ENCODE results near the gene CTPS1. TPM values are rescaled to one million over a fixed set of nuclear protein-coding genes. Genes with fewer than 3 reads are reported as not detected.
A peak's percentile ranks its signal among the peaks of the same experiment; 100 is the strongest.

CTPS1 gene
- total and polyA plus RNA-seq, 2 of the 13 experiments (the other 11 are each of a cell fraction or from before 2014, with no cell fraction given), result 9.6 to 42.8 TPM

DNA sequence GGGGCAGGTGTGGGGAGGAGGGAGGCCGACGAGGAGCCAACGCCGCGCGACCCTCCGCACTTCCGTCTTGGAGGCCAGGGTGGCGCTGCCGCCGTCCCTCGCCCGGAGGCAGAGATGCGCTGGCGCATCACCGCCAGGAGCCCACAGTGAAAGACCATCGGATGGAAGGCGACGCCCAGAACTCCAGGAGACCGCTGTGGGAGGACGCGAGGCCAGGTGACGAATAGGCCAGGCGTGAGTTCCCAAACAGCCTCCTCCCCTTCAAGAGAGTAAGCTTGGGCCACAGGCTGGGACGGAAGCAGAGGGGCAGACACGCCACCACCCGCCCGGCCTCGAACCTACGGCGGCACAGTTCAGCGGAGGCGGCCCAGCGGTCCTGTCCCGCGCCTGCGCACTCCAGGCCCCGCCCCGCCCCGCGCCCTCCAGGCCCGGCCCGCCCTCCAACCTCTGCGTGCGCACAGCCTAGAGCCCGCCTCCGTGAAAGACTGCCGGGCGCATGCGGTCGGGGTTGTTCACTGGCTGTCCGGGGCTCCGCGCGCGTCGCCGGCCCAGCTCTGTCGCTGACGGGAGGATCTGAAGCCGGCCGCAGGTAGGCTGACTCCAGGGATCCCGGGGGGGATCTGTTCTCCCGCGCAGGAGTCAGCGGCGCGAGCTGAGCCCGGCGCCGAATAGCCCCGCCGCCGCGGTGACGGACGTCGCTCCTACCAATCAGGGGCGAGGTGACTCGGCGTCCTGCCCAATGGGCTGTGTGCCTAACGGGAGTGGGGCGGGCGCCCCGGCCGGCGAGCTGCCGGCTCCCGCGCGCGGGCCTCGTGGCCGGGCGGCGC is at the start of gene CTPS1 (continued):
- TF ChIP-seq SRSF9 (IDR thresholded peaks at IDR 0.05; ENCODE audit: borderline replicate concordance, insufficient read depth, low read depth, low read length, poor library complexity, severe bottlenecking) (no peak), NPAS2 (CRISPR knock-in tag; IDR thresholded peaks at IDR 0.05; ENCODE audit: borderline replicate concordance) (no peak), JARID2 (CRISPR knock-in tag; IDR thresholded peaks at IDR 0.05; ENCODE audit: insufficient replicate concordance) (no peak), REXO4 (CRISPR knock-in tag; IDR thresholded peaks at IDR 0.05; ENCODE audit: borderline replicate concordance) (no peak), ZNF333 (CRISPR knock-in tag; IDR thresholded peaks at IDR 0.05; ENCODE audit: borderline replicate concordance) (peak; percentile 80; the same call in 1 of the 2 replicates), ZNF782 (CRISPR knock-in tag; IDR thresholded peaks at IDR 0.05; ENCODE audit: borderline replicate concordance) (no peak), EED (CRISPR knock-in tag; IDR thresholded peaks at IDR 0.05) (peak; percentile 96), RORA (CRISPR knock-in tag; IDR thresholded peaks at IDR 0.05) (no peak), ZZZ3 (CRISPR knock-in tag; IDR thresholded peaks at IDR 0.05; ENCODE audit: borderline replicate concordance) (0 out of 2 replicates have a peak, but pooled peaks have one; percentile 29), ZNF850 (CRISPR knock-in tag; conservative IDR thresholded peaks at IDR 0.05) (no peak), KDM5A (IDR thresholded peaks at IDR 0.05; ENCODE audit: borderline replicate concordance, low read length) (peak; percentile 44; the same call in 1 of the 2 replicates), ATF7-NPFF (CRISPR knock-in tag; IDR thresholded peaks at IDR 0.05; ENCODE audit: low read depth) (0 out of 2 replicates have a peak, but pooled peaks have one; percentile 32), DMAP1 (CRISPR knock-in tag; IDR thresholded peaks at IDR 0.05) (peak; percentile 86; the same call in 1 of the 2 replicates), GTF2F1 (IDR thresholded peaks at IDR 0.05; ENCODE audit: low read length) (no peak), NFYC (CRISPR knock-in tag; IDR thresholded peaks at IDR 0.05) (peak; percentile 90), ZNF24 (IDR thresholded peaks at IDR 0.05) (no peak), SPEN (CRISPR knock-in tag; IDR thresholded peaks at IDR 0.05; ENCODE audit: low read depth) (no peak; the same call in 1 of the 2 replicates), ZNF350 (CRISPR knock-in tag; IDR thresholded peaks at IDR 0.05; ENCODE audit: borderline replicate concordance, low read depth) (no peak), PHF8 (CRISPR knock-in tag; IDR thresholded peaks at IDR 0.05) (peak; percentile 82), KAT8 (CRISPR knock-in tag; IDR thresholded peaks at IDR 0.05) (peak; percentile 62; the same call in 1 of the 2 replicates)
- TF ChIP-seq, protein P1, sequence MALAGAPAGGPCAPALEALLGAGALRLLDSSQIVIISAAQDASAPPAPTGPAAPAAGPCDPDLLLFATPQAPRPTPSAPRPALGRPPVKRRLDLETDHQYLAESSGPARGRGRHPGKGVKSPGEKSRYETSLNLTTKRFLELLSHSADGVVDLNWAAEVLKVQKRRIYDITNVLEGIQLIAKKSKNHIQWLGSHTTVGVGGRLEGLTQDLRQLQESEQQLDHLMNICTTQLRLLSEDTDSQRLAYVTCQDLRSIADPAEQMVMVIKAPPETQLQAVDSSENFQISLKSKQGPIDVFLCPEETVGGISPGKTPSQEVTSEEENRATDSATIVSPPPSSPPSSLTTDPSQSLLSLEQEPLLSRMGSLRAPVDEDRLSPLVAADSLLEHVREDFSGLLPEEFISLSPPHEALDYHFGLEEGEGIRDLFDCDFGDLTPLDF (CRISPR knock-in tag; IDR thresholded peaks at IDR 0.05), result peak; percentile 83
- TF ChIP-seq, protein P2, sequence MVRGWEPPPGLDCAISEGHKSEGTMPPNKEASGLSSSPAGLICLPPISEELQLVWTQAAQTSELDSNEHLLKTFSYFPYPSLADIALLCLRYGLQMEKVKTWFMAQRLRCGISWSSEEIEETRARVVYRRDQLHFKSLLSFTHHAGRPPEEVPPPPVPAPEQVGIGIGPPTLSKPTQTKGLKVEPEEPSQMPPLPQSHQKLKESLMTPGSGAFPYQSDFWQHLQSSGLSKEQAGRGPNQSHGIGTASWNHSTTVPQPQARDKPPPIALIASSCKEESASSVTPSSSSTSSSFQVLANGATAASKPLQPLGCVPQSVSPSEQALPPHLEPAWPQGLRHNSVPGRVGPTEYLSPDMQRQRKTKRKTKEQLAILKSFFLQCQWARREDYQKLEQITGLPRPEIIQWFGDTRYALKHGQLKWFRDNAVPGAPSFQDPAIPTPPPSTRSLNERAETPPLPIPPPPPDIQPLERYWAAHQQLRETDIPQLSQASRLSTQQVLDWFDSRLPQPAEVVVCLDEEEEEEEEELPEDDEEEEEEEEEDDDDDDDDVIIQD (CRISPR knock-in tag; IDR thresholded peaks at IDR 0.05; ENCODE audit: low read depth), result no peak
- TF ChIP-seq, protein P3, sequence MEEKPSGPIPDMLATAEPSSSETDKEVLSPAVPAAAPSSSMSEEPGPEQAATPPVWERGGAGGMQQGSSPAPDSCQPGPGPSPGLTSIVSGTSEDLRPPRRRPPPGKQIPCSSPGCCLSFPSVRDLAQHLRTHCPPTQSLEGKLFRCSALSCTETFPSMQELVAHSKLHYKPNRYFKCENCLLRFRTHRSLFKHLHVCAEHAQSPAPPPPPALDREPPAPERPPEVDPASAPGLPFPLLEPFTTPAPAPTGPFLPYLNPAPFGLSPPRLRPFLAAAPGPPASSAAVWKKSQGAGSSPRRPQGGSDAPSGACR (CRISPR knock-in tag; IDR thresholded peaks at IDR 0.05), result 0 out of 2 replicates have a peak, but pooled peaks have one; percentile 17
- TF ChIP-seq, protein P4, sequence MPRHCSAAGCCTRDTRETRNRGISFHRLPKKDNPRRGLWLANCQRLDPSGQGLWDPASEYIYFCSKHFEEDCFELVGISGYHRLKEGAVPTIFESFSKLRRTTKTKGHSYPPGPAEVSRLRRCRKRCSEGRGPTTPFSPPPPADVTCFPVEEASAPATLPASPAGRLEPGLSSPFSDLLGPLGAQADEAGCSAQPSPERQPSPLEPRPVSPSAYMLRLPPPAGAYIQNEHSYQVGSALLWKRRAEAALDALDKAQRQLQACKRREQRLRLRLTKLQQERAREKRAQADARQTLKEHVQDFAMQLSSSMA (CRISPR knock-in tag; IDR thresholded peaks at IDR 0.05), result peak; percentile 91; the same call in 1 of the 2 replicates
- TF ChIP-seq, protein P5, sequence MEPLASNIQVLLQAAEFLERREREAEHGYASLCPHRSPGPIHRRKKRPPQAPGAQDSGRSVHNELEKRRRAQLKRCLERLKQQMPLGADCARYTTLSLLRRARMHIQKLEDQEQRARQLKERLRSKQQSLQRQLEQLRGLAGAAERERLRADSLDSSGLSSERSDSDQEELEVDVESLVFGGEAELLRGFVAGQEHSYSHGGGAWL (CRISPR knock-in tag; IDR thresholded peaks at IDR 0.05), result peak; percentile 75
